ENCODE results near the gene BLM.

BLM gene

DNA sequence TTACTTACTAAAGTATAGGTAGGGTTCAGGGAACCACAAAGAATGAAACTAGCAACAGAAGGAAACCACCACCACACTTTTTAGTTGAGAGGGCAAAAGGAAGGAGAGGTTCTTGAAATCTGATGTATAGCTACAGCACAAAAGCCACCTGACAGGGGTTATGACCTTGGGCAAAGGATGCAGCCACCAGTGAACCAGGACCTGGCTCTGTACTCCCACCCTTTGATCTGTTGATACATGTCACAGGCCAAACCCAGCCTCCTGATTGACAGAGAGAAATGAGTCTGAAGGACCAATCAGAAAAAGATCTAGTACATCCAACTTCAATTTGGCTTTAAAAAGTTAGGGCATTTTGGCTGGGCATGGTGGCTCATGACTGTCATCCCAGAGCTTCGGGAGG is 20.0 kb upstream of the BLM start:
- TF ChIP-seq SIN3A (IDR thresholded peaks at IDR 0.05; ENCODE audit: borderline replicate concordance, insufficient read depth, low read length) (no peak), POLR2AphosphoS5 (IDR thresholded peaks at IDR 0.05; ENCODE audit: low read depth, low read length) (no peak), TAF1 (IDR thresholded peaks at IDR 0.05; ENCODE audit: borderline replicate concordance, insufficient read depth, low read length) (no peak), FOXP2 (optimal IDR thresholded peaks at IDR 0.05; ENCODE audit: borderline replicate concordance, extremely low read depth, extremely low read length, insufficient read depth) (no peak)
- TF ChIP-seq, protein P1, sequence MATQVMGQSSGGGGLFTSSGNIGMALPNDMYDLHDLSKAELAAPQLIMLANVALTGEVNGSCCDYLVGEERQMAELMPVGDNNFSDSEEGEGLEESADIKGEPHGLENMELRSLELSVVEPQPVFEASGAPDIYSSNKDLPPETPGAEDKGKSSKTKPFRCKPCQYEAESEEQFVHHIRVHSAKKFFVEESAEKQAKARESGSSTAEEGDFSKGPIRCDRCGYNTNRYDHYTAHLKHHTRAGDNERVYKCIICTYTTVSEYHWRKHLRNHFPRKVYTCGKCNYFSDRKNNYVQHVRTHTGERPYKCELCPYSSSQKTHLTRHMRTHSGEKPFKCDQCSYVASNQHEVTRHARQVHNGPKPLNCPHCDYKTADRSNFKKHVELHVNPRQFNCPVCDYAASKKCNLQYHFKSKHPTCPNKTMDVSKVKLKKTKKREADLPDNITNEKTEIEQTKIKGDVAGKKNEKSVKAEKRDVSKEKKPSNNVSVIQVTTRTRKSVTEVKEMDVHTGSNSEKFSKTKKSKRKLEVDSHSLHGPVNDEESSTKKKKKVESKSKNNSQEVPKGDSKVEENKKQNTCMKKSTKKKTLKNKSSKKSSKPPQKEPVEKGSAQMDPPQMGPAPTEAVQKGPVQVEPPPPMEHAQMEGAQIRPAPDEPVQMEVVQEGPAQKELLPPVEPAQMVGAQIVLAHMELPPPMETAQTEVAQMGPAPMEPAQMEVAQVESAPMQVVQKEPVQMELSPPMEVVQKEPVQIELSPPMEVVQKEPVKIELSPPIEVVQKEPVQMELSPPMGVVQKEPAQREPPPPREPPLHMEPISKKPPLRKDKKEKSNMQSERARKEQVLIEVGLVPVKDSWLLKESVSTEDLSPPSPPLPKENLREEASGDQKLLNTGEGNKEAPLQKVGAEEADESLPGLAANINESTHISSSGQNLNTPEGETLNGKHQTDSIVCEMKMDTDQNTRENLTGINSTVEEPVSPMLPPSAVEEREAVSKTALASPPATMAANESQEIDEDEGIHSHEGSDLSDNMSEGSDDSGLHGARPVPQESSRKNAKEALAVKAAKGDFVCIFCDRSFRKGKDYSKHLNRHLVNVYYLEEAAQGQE (IDR thresholded peaks at IDR 0.05; ENCODE audit: insufficient read depth in 1 of 2, low read depth in 2 of 2, low read length in 2 of 2) = no peak

- TF ChIP-seq TAF1 (IDR thresholded peaks at IDR 0.05; ENCODE audit: borderline replicate concordance, insufficient read depth, low read length) = no peak
- TF ChIP-seq, protein P1 (IDR thresholded peaks at IDR 0.05; ENCODE audit: insufficient read depth in 1 of 2, low read depth in 2 of 2, low read length in 2 of 2) = no peak
- no peak for TF ChIP-seq SIN3A (IDR thresholded peaks at IDR 0.05; ENCODE audit: borderline replicate concordance, insufficient read depth, low read length)
- no peak for TF ChIP-seq POLR2AphosphoS5 (IDR thresholded peaks at IDR 0.05; ENCODE audit: low read depth, low read length)
- TF ChIP-seq FOXP2 (optimal IDR thresholded peaks at IDR 0.05; ENCODE audit: borderline replicate concordance, extremely low read depth, extremely low read length, insufficient read depth) = no peak
Observed at GRCh38 chr15:90698629-90699028, 18.5 kb upstream of the BLM start.

DNA sequence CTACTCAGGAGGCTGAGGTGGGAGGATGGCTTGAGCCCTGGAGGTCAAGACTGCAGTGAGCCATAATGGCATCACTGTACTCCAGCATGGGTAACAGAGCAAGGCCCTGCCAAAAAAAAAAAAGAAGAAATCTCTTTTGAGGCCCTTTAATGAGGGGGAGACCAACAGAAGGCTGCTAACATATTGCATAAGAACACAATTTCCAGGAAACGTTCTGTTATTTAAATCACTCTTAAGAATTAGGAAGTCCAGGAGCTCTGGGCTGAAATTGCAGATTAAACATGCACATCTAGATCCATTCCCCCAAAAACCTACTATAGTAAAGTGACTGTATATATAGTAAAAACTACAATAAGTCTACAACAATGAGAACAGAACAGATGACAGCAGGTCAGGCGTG is 16.1 kb upstream of the BLM start:
- no peak for TF ChIP-seq FOXP2 (optimal IDR thresholded peaks at IDR 0.05; ENCODE audit: borderline replicate concordance, extremely low read depth, extremely low read length, insufficient read depth)
- TF ChIP-seq POLR2AphosphoS5 (IDR thresholded peaks at IDR 0.05; ENCODE audit: low read depth, low read length) = no peak
- TF ChIP-seq, protein P1 (IDR thresholded peaks at IDR 0.05; ENCODE audit: insufficient read depth in 1 of 2, low read depth in 2 of 2, low read length in 2 of 2) = no peak
- TF ChIP-seq TAF1 (IDR thresholded peaks at IDR 0.05; ENCODE audit: borderline replicate concordance, insufficient read depth, low read length) = no peak
- no peak for TF ChIP-seq SIN3A (IDR thresholded peaks at IDR 0.05; ENCODE audit: borderline replicate concordance, insufficient read depth, low read length)

- TF ChIP-seq, protein P1 (IDR thresholded peaks at IDR 0.05; ENCODE audit: insufficient read depth in 1 of 2, low read depth in 2 of 2, low read length in 2 of 2) = no peak
- TF ChIP-seq TAF1 (IDR thresholded peaks at IDR 0.05; ENCODE audit: borderline replicate concordance, insufficient read depth, low read length) = no peak
- TF ChIP-seq SIN3A (IDR thresholded peaks at IDR 0.05; ENCODE audit: borderline replicate concordance, insufficient read depth, low read length) = no peak
- no peak for TF ChIP-seq FOXP2 (optimal IDR thresholded peaks at IDR 0.05; ENCODE audit: borderline replicate concordance, extremely low read depth, extremely low read length, insufficient read depth)
Observed at GRCh38 chr15:90701880-90702630, 15.1 kb upstream of the BLM start.
